Activated T-cell treated with anti-CD3 and anti-CD28 coated beads, Interleukin-2, amount 50 U/mL, for 24 hours (primary cell): Measurements from ENCODE around the gene IGFL2.
A peak's percentile ranks its signal among the peaks of the same experiment; 100 is the strongest.
"Not testable (repeated sequence)": the region's sequence is repeated elsewhere in the genome, so short reads cannot be mapped to it uniquely, and the experiment has no call there.

Experiments
- DNase-seq: peaks from one replicate; pipeline ENCODE4 v3.0.0-alpha.2; 2020
- H3K27ac Mint-ChIP-seq: 2 replicates; pipeline ENCODE4 v1.8.0; 2020; ENCODE audit warnings: mild to moderate bottlenecking, mixed read lengths
- H3K27me3 Mint-ChIP-seq: 2 replicates; pipeline ENCODE4 v1.8.0; 2020; ENCODE audit warnings: mixed read lengths
- H3K36me3 Mint-ChIP-seq: 2 replicates; pipeline ENCODE4 v1.8.0; 2020; ENCODE audit warnings: low read depth, mixed read lengths
- H3K4me1 Mint-ChIP-seq: 2 replicates; pipeline ENCODE4 v1.8.0; 2020; ENCODE audit warnings: low read depth, mixed read lengths
- H3K4me3 Mint-ChIP-seq: 2 replicates; pipeline ENCODE4 v1.8.0; 2020; ENCODE audit warnings: mild to moderate bottlenecking, moderate library complexity, mixed read lengths
- H3K9me3 Mint-ChIP-seq: 2 replicates; pipeline ENCODE4 v1.8.0; 2020; ENCODE audit warnings: mixed read lengths

The IGFL2 gene

GRCh38 chr19:46161642-46162257 lies 13.7 kb downstream of the IGFL2 start:
- Mint-ChIP-seq H3K27me3 (peaks cover 88% of the 10 kb centered on the region), H3K9me3 (peaks cover 17% of the 10 kb centered on the region)
- not testable (repeated sequence) for H3K4me3 Mint-ChIP-seq, H3K4me1 Mint-ChIP-seq, DNase-seq, H3K27ac Mint-ChIP-seq, H3K36me3 Mint-ChIP-seq

GRCh38 chr19:46162731-46163130 lies 14.7 kb downstream of the IGFL2 start:
- H3K4me3 Mint-ChIP-seq = no peak overlapping the region
- peaks cover 88% of the 10 kb centered on the region for H3K27me3 Mint-ChIP-seq
- H3K4me1 Mint-ChIP-seq = no peaks in the 10 kb centered on the region
- DNase-seq = no peak
- no peak overlapping the region for H3K27ac Mint-ChIP-seq
- H3K9me3 Mint-ChIP-seq = peaks cover 17% of the 10 kb centered on the region
- H3K36me3 Mint-ChIP-seq = no peaks in the 10 kb centered on the region

GRCh38 chr19:46173886-46174480 lies 25.9 kb downstream of the IGFL2 start:
- no peak for DNase-seq
- no peak overlapping the region for H3K27ac Mint-ChIP-seq
- no peak overlapping the region for H3K4me3 Mint-ChIP-seq
- H3K27me3 Mint-ChIP-seq = peaks cover 77% of the 10 kb centered on the region
- H3K36me3 Mint-ChIP-seq = no peaks in the 10 kb centered on the region
- H3K9me3 Mint-ChIP-seq = peaks cover 9% of the 10 kb centered on the region
- H3K4me1 Mint-ChIP-seq = peaks cover 2% of the 10 kb centered on the region

- peaks cover 3% of the 10 kb centered on the region for H3K9me3 Mint-ChIP-seq
- H3K36me3 Mint-ChIP-seq = no peaks in the 10 kb centered on the region
- peaks cover 8% of the 10 kb centered on the region for H3K4me1 Mint-ChIP-seq
- H3K27ac Mint-ChIP-seq = no peak overlapping the region
- H3K27me3 Mint-ChIP-seq = peaks cover 68% of the 10 kb centered on the region
- no peak for DNase-seq
- no peak overlapping the region for H3K4me3 Mint-ChIP-seq
These were observed 28.2 kb downstream of the IGFL2 start for GRCh38 chr19:46176116-46176860.

GRCh38 chr19:46179076-46179759 lies 31.2 kb downstream of the IGFL2 start:
- no peaks in the 10 kb centered on the region for H3K9me3 Mint-ChIP-seq
- peaks cover 14% of the 10 kb centered on the region for H3K4me1 Mint-ChIP-seq
- H3K27ac Mint-ChIP-seq = no peak overlapping the region
- no peak for DNase-seq
- peaks cover 62% of the 10 kb centered on the region for H3K27me3 Mint-ChIP-seq
- no peak overlapping the region for H3K4me3 Mint-ChIP-seq
- H3K36me3 Mint-ChIP-seq = no peaks in the 10 kb centered on the region

GRCh38 chr19:46180701-46181387 lies 32.8 kb downstream of the IGFL2 start:
- H3K27ac Mint-ChIP-seq = no peak overlapping the region
- no peak overlapping the region for H3K4me3 Mint-ChIP-seq
- H3K27me3 Mint-ChIP-seq = peaks cover 60% of the 10 kb centered on the region
- no peak for DNase-seq
- no peaks in the 10 kb centered on the region for H3K36me3 Mint-ChIP-seq
- H3K4me1 Mint-ChIP-seq = peaks cover 30% of the 10 kb centered on the region
- H3K9me3 Mint-ChIP-seq = no peaks in the 10 kb centered on the region

GRCh38 chr19:46181388-46181779 lies 33.3 kb downstream of the IGFL2 start:
- DNase-seq = no peak
- H3K9me3 Mint-ChIP-seq = no peaks in the 10 kb centered on the region
- H3K27me3 Mint-ChIP-seq = peaks cover 58% of the 10 kb centered on the region
- no peak overlapping the region for H3K4me3 Mint-ChIP-seq
- no peak overlapping the region for H3K27ac Mint-ChIP-seq
- peaks cover 30% of the 10 kb centered on the region for H3K4me1 Mint-ChIP-seq
- no peaks in the 10 kb centered on the region for H3K36me3 Mint-ChIP-seq

GRCh38 chr19:46182476-46182875 lies 34.4 kb downstream of the IGFL2 start:
- H3K27ac Mint-ChIP-seq = no peak overlapping the region
- peaks cover 30% of the 10 kb centered on the region for H3K4me1 Mint-ChIP-seq
- H3K27me3 Mint-ChIP-seq = peaks cover 54% of the 10 kb centered on the region
- no peak for DNase-seq
- H3K4me3 Mint-ChIP-seq = no peak overlapping the region
- H3K36me3 Mint-ChIP-seq = no peaks in the 10 kb centered on the region
- H3K9me3 Mint-ChIP-seq = no peaks in the 10 kb centered on the region

- not testable (repeated sequence) for H3K4me3 Mint-ChIP-seq, H3K9me3 Mint-ChIP-seq, DNase-seq, H3K36me3 Mint-ChIP-seq
- H3K27ac Mint-ChIP-seq = peak overlapping the region; percentile 84
- peaks cover 28% of the 10 kb centered on the region for H3K4me1 Mint-ChIP-seq
- H3K27me3 Mint-ChIP-seq = peaks cover 62% of the 10 kb centered on the region
These were observed 37.0 kb downstream of the IGFL2 start for GRCh38 chr19:46184775-46185710.

GRCh38 chr19:46186101-46186716 lies 38.2 kb downstream of the IGFL2 start:
- no peaks in the 10 kb centered on the region for H3K9me3 Mint-ChIP-seq
- no peak overlapping the region for H3K4me3 Mint-ChIP-seq
- H3K36me3 Mint-ChIP-seq = no peaks in the 10 kb centered on the region
- no peak overlapping the region for H3K27ac Mint-ChIP-seq
- H3K27me3 Mint-ChIP-seq = peaks cover 74% of the 10 kb centered on the region
- H3K4me1 Mint-ChIP-seq = peaks cover 23% of the 10 kb centered on the region
- no peak for DNase-seq

- H3K4me3 Mint-ChIP-seq = no peak overlapping the region
- peaks cover 76% of the 10 kb centered on the region for H3K27me3 Mint-ChIP-seq
- no peak for DNase-seq
- no peaks in the 10 kb centered on the region for H3K9me3 Mint-ChIP-seq
- H3K36me3 Mint-ChIP-seq = no peaks in the 10 kb centered on the region
- H3K4me1 Mint-ChIP-seq = peaks cover 18% of the 10 kb centered on the region
- no peak overlapping the region for H3K27ac Mint-ChIP-seq
These were observed 38.7 kb downstream of the IGFL2 start for GRCh38 chr19:46186717-46187101.

GRCh38 chr19:46189971-46190888 lies 42.2 kb downstream of the IGFL2 start:
- H3K27ac Mint-ChIP-seq = no peak overlapping the region
- H3K4me1 Mint-ChIP-seq = peaks cover 6% of the 10 kb centered on the region
- peaks cover 74% of the 10 kb centered on the region for H3K27me3 Mint-ChIP-seq
- H3K9me3 Mint-ChIP-seq = no peaks in the 10 kb centered on the region
- H3K36me3 Mint-ChIP-seq = no peaks in the 10 kb centered on the region
- no peak for DNase-seq
- H3K4me3 Mint-ChIP-seq = no peak overlapping the region
